Hepatocyte (in vitro differentiated cells): ENCODE results near the gene OSGIN1.

Experiments used
- CTCF ChIP-seq: fragments of 200-600 bp; sonication (generic); IDR thresholded peaks from 2 replicates; pipeline ENCODE4 v1.5.1; 2016; ENCODE audit warnings: antibody characterized with exemption, mild to moderate bottlenecking; ENCODE audit not compliant: poor library complexity
- EZH2 ChIP-seq: fragments of 200-600 bp; sonication (generic); IDR thresholded peaks from 2 replicates; pipeline ENCODE4 v1.6.1; 2016; ENCODE audit warnings: antibody characterized with exemption, mild to moderate bottlenecking, borderline replicate concordance
- EZH2phosphoT487 ChIP-seq: fragments of 200-600 bp; sonication (generic); IDR thresholded peaks from one replicate; pipeline ENCODE4 v1.6.1; 2018; ENCODE audit warnings: antibody characterized with exemption, mild to moderate bottlenecking, low read depth, moderate library complexity; ENCODE audit not compliant: unreplicated experiment, severe bottlenecking

- TF ChIP-seq CTCF (no peak), EZH2phosphoT487 (no peak), EZH2 (no peak)
Measured at GRCh38 chr16:83935858-83936255, 17.2 kb upstream of the OSGIN1 start.
